Renal cortical epithelial cell (primary cell): ENCODE data around the gene KRT85. TPM values are rescaled to one million over a fixed set of nuclear protein-coding genes. Genes with fewer than 3 reads are reported as not detected.

Experiments
- total RNA-seq: library from RNA; depleted of rRNA; stranded (reverse); fragments of >200 nt; gene quantifications from 2 replicates; pipeline ENCODE4 v1.2.3, GENCODE V29; 2014

The KRT85 gene
- total RNA-seq, 1 donor from 2014 or later: not detected

Other genes with a start within 250 kb of the KRT85 start
- 26.3 and 27.3 TPM in 2 replicates for gene KRT80, start 175.5 kb downstream of the KRT85 start, total RNA-seq
- 124 and 2,408 TPM in 2 replicates for gene KRT7, start 134.2 kb downstream of the KRT85 start, total RNA-seq
- gene KRT86, start 92.8 kb downstream of the KRT85 start, total RNA-seq: 0.05 and 2.4 TPM in 2 replicates
- gene KRT81, start 75.9 kb downstream of the KRT85 start, total RNA-seq: 48.3 TPM in 1 of 2 replicates, not detected in the other
- not detected in 2 replicates for gene KRT83, start 46.1 kb downstream of the KRT85 start, total RNA-seq
- gene KRT84, start 18.2 kb upstream of the KRT85 start, total RNA-seq: not detected in 2 replicates
- gene KRT82, start 38.9 kb upstream of the KRT85 start, total RNA-seq: not detected in 2 replicates
- gene KRT75, start 66.9 kb upstream of the KRT85 start, total RNA-seq: 0.35 TPM in 1 of 2 replicates, not detected in the other
- gene KRT6B, start 84.7 kb upstream of the KRT85 start, total RNA-seq: 0.05 and 2.1 TPM in 2 replicates
- gene KRT6C, start 106.3 kb upstream of the KRT85 start, total RNA-seq: not detected in 2 replicates
- gene KRT6A, start 125.8 kb upstream of the KRT85 start, total RNA-seq: 1.4 and 116 TPM in 2 replicates
- gene KRT5, start 152.9 kb upstream of the KRT85 start, total RNA-seq: 0.70 and 10.2 TPM in 2 replicates
- gene KRT71, start 185.7 kb upstream of the KRT85 start, total RNA-seq: not detected in 2 replicates
- gene KRT74, start 206.4 kb upstream of the KRT85 start, total RNA-seq: not detected in 2 replicates
- gene KRT72, start 234.0 kb upstream of the KRT85 start, total RNA-seq: not detected in 2 replicates